GM23338 (cell line): ENCODE measurements around the gene HYAL4. TPM values are rescaled to one million over a fixed set of nuclear protein-coding genes. Genes with fewer than 3 reads are reported as not detected.

Source experiments
- ETS1 ChIP-seq: IDR thresholded peaks from 2 replicates; pipeline ENCODE4 v1.6.1; 2016; ENCODE audit warnings: antibody characterized with exemption
- JUNB ChIP-seq: IDR thresholded peaks from one replicate; pipeline ENCODE4 v1.6.1; 2016; ENCODE audit warnings: antibody characterized with exemption; ENCODE audit not compliant: unreplicated experiment
- NANOG ChIP-seq: IDR thresholded peaks from 2 replicates; pipeline ENCODE4 v1.6.1; 2016; ENCODE audit warnings: antibody characterized with exemption, borderline replicate concordance
- POLR2AphosphoS5 ChIP-seq: IDR thresholded peaks from 2 replicates; pipeline ENCODE4 v1.6.1; 2016; ENCODE audit warnings: antibody characterized with exemption, low read depth
- STAT1 ChIP-seq: IDR thresholded peaks from one replicate; pipeline ENCODE4 v1.6.1; 2016; ENCODE audit warnings: antibody characterized with exemption; ENCODE audit not compliant: unreplicated experiment
- ZNF331 ChIP-seq: fragments of 250-450 bp; sonication (Bioruptor Pico); IDR thresholded peaks from 2 replicates; pipeline ENCODE4 v1.5.0; 2020; ENCODE audit warnings: low read depth, mild to moderate bottlenecking, moderate library complexity
- polyA plus RNA-seq: library from polyadenylated mRNA; unstranded; fragments of >200 nt; fragmentation: Nextera tagmentation; extraction: Ambion mirVana; gene quantifications from 2 replicates; pipeline ENCODE4 v1.2.1, GENCODE V29; 2016
- total RNA-seq: library from RNA; depleted of rRNA; stranded (reverse); fragments of >200 nt; shearing (Covaris generic); gene quantifications from 2 replicates; pipeline ENCODE4 v1.2.3, GENCODE V29; 2014
- TF ChIP-seq, protein P1 (sequence below): fragments of 250-450 bp; sonication (Bioruptor Pico); IDR thresholded peaks from 2 replicates; pipeline ENCODE4 v1.5.0; 2020; ENCODE audit warnings: mild to moderate bottlenecking, moderate library complexity
- TF ChIP-seq, protein P2 (sequence below), 2 experiments: fragments of 200-600 bp in 1 of 2; sonication (generic) in 1 of 2; conservative IDR thresholded peaks; 2 replicates each; pipeline versions ENCODE4 v1.5.1 to v1.6.1; 2016 to 2017; ENCODE audit warnings: antibody characterized with exemption in 2 of 2, low read depth in 2 of 2, mild to moderate bottlenecking in 2 of 2, moderate library complexity in 1 of 2

HYAL4 gene
- total and polyA plus RNA-seq, 2 experiments from 2014 or later, result not detected

GRCh38 chr7:123847868-123848267 lies 2.9 kb downstream of the HYAL4 start (continued):
- TF ChIP-seq, protein P1, sequence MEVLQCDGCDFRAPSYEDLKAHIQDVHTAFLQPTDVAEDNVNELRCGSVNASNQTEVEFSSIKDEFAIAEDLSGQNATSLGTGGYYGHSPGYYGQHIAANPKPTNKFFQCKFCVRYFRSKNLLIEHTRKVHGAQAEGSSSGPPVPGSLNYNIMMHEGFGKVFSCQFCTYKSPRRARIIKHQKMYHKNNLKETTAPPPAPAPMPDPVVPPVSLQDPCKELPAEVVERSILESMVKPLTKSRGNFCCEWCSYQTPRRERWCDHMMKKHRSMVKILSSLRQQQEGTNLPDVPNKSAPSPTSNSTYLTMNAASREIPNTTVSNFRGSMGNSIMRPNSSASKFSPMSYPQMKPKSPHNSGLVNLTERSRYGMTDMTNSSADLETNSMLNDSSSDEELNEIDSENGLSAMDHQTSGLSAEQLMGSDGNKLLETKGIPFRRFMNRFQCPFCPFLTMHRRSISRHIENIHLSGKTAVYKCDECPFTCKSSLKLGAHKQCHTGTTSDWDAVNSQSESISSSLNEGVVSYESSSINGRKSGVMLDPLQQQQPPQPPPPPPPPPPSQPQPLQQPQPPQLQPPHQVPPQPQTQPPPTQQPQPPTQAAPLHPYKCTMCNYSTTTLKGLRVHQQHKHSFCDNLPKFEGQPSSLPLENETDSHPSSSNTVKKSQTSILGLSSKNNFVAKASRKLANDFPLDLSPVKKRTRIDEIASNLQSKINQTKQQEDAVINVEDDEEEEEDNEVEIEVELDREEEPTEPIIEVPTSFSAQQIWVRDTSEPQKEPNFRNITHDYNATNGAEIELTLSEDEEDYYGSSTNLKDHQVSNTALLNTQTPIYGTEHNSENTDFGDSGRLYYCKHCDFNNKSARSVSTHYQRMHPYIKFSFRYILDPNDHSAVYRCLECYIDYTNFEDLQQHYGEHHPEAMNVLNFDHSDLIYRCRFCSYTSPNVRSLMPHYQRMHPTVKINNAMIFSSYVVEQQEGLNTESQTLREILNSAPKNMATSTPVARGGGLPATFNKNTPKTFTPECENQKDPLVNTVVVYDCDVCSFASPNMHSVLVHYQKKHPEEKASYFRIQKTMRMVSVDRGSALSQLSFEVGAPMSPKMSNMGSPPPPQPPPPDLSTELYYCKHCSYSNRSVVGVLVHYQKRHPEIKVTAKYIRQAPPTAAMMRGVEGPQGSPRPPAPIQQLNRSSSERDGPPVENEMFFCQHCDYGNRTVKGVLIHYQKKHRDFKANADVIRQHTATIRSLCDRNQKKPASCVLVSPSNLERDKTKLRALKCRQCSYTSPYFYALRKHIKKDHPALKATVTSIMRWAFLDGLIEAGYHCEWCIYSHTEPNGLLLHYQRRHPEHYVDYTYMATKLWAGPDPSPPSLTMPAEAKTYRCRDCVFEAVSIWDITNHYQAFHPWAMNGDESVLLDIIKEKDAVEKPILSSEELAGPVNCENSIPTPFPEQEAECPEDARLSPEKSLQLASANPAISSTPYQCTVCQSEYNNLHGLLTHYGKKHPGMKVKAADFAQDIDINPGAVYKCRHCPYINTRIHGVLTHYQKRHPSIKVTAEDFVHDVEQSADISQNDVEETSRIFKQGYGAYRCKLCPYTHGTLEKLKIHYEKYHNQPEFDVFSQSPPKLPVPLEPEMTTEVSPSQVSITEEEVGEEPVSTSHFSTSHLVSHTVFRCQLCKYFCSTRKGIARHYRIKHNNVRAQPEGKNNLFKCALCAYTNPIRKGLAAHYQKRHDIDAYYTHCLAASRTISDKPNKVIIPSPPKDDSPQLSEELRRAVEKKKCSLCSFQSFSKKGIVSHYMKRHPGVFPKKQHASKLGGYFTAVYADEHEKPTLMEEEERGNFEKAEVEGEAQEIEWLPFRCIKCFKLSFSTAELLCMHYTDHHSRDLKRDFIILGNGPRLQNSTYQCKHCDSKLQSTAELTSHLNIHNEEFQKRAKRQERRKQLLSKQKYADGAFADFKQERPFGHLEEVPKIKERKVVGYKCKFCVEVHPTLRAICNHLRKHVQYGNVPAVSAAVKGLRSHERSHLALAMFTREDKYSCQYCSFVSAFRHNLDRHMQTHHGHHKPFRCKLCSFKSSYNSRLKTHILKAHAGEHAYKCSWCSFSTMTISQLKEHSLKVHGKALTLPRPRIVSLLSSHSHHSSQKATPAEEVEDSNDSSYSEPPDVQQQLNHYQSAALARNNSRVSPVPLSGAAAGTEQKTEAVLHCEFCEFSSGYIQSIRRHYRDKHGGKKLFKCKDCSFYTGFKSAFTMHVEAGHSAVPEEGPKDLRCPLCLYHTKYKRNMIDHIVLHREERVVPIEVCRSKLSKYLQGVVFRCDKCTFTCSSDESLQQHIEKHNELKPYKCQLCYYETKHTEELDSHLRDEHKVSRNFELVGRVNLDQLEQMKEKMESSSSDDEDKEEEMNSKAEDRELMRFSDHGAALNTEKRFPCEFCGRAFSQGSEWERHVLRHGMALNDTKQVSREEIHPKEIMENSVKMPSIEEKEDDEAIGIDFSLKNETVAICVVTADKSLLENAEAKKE, result no peak
- no peak for TF ChIP-seq NANOG
- no peak for TF ChIP-seq POLR2AphosphoS5
- TF ChIP-seq STAT1, result no peak
- TF ChIP-seq, protein P2, sequence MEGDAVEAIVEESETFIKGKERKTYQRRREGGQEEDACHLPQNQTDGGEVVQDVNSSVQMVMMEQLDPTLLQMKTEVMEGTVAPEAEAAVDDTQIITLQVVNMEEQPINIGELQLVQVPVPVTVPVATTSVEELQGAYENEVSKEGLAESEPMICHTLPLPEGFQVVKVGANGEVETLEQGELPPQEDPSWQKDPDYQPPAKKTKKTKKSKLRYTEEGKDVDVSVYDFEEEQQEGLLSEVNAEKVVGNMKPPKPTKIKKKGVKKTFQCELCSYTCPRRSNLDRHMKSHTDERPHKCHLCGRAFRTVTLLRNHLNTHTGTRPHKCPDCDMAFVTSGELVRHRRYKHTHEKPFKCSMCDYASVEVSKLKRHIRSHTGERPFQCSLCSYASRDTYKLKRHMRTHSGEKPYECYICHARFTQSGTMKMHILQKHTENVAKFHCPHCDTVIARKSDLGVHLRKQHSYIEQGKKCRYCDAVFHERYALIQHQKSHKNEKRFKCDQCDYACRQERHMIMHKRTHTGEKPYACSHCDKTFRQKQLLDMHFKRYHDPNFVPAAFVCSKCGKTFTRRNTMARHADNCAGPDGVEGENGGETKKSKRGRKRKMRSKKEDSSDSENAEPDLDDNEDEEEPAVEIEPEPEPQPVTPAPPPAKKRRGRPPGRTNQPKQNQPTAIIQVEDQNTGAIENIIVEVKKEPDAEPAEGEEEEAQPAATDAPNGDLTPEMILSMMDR (conservative IDR thresholded peaks at IDR 0.05; ENCODE audit: low read depth in 2 of 2), result no peak
- TF ChIP-seq JUNB, result no peak
- TF ChIP-seq ETS1, result no peak
- no peak for TF ChIP-seq ZNF331 (CRISPR knock-in tag)
